HG03571 (cell line): ENCODE results near the gene SLC15A3.

Experiments
- ATAC-seq: cut with Tn5 transposase; IDR thresholded peaks from one replicate; pipeline ENCODE4 v1.9.1; 2021; ENCODE audit not compliant: unreplicated experiment

SLC15A3 gene

GRCh38 chr11:60951904-60952741, at the start of gene SLC15A3:
Gene SLC15A3 (minus strand): TSS chr11:60952176. CDS start chr11:60951551, 625 bp downstream.
- ATAC-seq: peak; percentile 68

DNA sequence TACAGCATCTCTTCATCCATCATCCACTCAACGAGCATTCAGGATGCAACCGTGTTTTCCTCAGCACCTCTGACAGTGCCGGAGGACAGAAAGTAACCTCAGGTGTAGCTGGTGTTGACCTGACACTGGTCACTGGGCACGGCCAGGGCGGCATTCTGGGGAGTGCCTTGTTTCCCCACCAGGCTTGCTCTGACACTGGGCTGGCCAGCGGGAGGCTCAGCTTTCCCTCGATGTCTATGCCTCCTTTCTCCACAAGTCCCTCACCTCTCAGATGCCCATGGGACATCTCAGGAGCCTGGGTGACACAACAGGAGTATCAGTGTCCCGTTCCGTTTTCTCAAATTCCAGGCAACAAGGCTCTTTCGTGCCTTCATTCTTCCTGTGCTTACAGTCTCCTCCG, 48.5 kb upstream of the SLC15A3 start:
- no peak for ATAC-seq

DNA sequence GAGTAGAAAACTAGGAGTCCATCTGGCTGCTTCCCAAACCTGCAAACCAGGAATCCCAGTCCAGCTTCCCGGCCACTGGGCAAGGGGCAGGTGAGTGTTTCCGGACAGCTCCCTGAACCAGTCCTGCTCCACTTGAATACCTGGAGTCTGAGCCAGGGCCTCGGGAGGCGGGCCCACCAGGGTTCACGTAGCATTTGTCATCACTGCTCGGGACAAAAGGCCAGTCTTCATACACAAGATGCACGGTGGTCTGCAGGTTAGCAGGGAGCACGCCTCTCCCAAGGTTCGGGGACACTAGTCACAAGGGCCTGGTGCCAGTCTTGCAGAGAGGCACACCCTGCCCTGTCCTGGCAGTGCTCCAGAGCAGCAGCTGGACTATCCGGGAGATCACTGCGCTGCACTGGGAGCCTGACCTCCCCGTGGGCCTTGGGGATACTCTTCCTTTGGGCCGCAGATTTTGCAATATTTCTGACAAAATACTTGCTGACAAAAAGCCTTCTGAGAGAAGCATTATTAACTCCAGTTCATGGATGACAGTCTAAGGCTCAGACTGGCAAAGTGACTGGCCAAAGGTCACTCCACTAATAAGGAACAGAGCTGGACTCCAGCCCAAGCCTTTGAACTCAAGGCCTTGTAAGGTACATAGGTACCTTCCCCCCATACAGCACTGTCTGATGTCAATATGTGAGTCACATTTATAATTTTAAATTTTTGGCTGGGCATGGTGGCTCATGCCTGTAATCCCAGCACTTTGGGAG, 44.6 kb upstream of the SLC15A3 start:
- ATAC-seq: no peak

- no peak for ATAC-seq
These were observed 43.8 kb upstream of the SLC15A3 start for GRCh38 chr11:60995798-60996197.

DNA sequence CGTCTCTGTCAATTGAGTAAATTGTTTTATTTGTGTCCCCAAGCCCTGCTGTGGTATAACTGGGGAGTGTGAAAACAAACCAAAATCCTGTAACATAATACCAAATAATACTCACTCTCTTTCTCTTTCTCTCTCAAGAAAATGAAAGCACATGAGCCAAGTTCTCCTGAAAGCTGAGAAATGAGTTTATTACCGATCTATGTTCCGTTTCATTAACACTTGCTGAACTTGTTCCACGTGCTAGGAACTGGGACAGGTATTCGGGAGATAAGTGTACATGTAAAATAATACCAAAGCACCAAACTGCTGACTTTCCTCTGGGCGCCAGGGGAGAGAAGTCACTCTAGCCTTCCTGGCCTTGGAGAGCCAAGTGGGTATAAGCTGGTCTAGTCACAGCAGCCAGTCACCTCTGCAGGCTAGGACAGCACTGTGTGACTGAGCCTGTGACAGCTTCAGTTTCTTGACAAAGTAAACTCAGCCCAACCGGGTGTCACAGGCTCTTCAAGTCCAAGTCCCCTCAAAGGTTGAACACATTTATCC, 42.6 kb upstream of the SLC15A3 start:
- no peak for ATAC-seq

DNA sequence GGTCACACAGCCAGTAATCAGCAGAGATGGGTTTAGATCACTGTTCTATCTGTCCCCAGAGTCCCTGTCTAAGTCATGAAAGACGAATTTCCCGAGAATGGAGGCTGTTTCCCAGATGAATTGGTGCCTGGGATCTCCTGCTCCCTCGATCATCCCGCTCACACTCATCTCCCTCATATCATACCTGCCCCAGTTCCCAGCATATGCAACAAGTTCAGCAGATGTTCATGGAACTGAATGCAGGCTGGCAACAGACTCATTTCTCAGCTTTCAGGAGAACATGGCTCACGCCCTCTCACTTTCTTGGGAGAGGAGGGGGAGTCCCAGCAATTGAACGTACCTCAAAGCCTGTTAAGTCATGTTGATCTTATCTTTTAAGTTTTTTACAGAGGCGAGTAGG, 41.6 kb upstream of the SLC15A3 start:
- ATAC-seq: no peak

DNA sequence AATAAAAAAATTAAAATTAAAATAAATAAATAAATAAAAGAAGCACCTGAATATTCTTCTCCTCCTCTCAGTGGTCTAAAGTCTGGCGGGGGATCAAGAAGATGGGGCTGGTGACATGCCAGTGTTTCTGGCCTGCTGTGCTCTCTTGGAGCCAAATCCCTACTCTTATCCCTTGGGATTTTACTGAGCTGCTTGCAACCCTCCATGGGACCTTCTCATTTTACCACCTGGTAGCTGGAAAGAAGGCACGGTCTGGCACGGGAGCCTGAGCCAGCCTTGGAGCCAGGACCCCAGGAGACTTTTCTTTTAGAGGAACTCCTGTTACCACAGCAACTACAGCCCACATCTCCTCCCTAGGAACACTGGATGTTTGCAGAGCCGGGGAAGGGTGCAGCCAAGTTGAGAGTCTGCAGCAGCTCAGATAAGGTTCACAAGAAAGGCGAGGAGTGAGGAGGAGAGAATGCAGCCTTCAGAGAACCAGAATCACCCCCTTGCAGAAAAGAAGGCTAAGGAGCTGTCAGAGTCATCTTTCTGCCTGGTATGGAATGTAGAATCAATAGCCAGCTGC, 41.0 kb upstream of the SLC15A3 start:
- ATAC-seq: no peak

- no peak for ATAC-seq
These were observed 39.5 kb upstream of the SLC15A3 start for GRCh38 chr11:60991457-60991856.

GRCh38 chr11:60989093-60989650, 37.2 kb upstream of the SLC15A3 start:
- no peak for ATAC-seq

DNA sequence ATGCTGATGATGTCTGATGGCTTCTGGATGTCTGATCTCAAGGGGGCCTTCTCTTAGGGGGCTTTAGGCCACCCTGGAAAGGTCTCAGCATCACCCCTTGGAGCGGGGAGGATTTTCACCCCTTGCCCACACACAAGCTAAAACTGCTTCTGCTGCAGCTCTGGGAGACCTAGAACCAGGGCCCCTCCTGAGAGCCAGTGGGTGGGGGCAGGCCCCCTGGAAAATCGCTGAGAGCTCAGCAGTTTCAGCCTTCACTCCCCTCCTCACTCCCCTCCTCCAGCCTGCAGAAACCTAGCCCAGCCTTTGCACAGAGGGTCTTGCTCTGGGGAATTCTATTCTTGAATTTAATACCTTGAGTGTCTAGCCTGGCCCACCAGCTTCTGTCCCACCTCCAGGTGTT, 36.7 kb upstream of the SLC15A3 start:
- no peak for ATAC-seq

DNA sequence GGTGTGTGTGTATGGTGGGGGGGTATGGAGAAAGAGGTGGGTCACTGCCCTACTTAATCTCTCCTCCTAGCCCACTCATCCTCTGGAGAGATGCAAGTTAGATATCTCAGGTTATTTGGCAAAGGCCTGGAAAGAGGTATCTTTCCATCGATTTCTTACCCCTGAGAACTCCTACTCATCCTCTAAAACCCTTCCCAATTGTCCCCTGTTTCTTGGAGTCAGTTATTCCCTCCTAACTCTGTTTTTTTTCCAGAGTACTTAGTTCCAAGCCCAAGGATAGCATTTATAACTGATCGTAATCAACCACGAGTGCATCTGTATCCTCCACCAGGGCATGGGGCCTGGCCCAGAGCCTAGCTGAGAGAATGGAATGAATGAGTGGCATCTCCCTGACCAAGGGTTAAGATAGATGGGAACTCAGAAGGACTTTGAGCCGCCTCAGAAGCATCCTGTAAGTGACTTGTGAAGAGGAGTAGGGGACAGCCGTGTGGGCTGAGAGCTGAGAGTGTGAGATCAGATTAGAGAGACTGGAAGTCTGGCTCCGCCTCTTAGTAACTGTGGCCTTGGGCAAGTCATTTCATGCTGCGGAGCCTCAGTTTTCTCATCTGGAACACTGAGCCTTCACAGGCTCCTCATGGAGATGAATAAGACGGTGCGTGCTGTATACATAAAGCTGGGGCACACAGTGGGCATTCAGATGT, 35.8 kb upstream of the SLC15A3 start:
- ATAC-seq: no peak

GRCh38 chr11:60985991-60986915, 34.3 kb upstream of the SLC15A3 start:
- ATAC-seq: no peak

DNA sequence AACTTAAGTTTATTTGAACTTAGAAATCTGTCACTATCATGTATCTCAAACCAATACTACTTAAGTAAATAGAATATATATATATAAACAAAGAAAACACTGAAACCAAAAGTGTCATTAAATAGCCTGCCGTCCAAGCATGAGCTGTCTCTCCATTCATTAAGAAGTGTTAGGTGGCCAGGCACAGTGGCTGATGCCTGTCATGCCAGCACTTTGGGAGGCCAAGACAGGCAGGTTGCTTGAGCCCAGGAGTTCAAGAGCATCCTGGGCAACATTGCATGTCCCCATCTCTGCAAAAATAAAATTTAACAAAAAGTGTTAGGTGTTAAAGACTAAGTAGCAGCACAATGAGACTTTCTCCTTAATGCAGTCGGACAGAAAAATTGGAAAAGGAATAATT, 33.5 kb upstream of the SLC15A3 start:
- no peak for ATAC-seq

GRCh38 chr11:60984636-60985035, 32.7 kb upstream of the SLC15A3 start:
- no peak for ATAC-seq

- ATAC-seq: no peak
These were observed 32.2 kb upstream of the SLC15A3 start for GRCh38 chr11:60984149-60984548.

- ATAC-seq: no peak
These were observed 30.2 kb upstream of the SLC15A3 start for GRCh38 chr11:60982184-60982583.

- ATAC-seq: no peak
These were observed 29.5 kb upstream of the SLC15A3 start for GRCh38 chr11:60981515-60981914.

- ATAC-seq: no peak
These were observed 26.8 kb upstream of the SLC15A3 start for GRCh38 chr11:60978546-60979380.

DNA sequence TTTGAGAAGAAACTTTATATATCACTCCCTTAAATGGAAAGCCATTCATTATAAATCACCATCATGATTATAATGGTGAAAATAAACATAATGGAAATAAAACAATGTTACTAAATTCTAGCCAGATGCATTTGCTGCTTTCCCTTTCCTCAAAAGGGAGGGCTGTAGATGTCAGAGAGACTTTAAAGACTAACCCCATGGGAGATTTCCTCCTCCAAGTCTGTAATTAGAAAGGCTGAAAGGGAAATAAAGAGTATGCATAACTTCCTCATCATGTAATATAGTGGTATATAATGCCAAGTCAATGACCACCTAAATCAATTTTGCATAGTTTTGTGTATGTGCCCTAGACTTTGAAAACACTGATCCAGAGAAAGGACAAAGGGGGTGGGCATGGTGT, 25.9 kb upstream of the SLC15A3 start:
- no peak for ATAC-seq
